ENCODE measurements around the gene TCIRG1.
"Not testable (repeated sequence)": the region's sequence is repeated elsewhere in the genome, so short reads cannot be mapped to it uniquely, and the experiment has no call there.

The TCIRG1 gene

GRCh38 chr11:68082481-68082880 lies 43.7 kb downstream of the TCIRG1 start:
- DNase-seq (ENCODE audit: low read depth in 2 of 2, low spot score in 1 of 2): no peak

DNA sequence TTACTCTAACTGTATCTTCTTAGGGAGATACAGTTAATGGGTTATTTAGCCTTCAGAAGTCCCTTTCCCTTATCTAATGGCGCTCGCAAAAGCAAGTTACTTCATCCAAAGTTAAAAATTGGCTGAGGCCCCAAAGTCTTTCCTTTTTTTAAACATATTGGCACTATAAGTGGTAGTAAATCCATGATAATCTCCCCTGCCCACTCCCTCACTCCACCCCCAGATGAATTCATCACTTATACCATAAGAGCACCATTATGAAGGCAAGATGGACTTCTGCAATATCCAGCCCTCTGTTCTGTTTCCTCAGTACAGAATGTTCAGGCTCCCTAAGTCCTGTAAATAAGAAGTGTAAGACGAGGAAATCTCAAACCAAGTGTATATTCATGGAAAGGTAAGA lies 44.7 kb downstream of the TCIRG1 start:
- DNase-seq (ENCODE audit: low read depth in 2 of 2, low spot score in 1 of 2): no peak

DNA sequence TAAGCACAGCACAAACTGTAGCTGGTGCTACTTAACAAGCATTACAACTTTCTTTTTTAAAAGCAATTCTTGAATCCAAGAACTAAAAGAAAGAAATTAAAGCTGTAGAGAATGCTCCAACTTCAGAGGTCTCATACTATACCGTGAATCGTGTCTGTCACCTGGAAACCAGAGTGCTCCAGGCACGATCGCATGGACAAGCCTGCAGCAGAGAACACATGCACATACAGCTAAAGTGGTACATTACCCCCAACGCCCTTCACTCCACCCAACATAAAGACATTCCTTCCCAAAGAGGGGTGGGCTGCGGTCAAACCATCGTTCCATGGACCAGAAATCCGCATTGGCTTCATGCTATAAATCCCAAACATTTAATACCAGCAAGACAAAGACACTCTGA lies 50.9 kb downstream of the TCIRG1 start:
- DNase-seq (ENCODE audit: low read depth in 2 of 2, low spot score in 1 of 2): no peak

GRCh38 chr11:68090287-68090686 lies 51.5 kb downstream of the TCIRG1 start:
- DNase-seq (ENCODE audit: low read depth in 2 of 2, low spot score in 1 of 2): no peak

GRCh38 chr11:68090706-68091105 lies 51.9 kb downstream of the TCIRG1 start:
- no peak for DNase-seq (ENCODE audit: low read depth in 2 of 2, low spot score in 1 of 2)

DNA sequence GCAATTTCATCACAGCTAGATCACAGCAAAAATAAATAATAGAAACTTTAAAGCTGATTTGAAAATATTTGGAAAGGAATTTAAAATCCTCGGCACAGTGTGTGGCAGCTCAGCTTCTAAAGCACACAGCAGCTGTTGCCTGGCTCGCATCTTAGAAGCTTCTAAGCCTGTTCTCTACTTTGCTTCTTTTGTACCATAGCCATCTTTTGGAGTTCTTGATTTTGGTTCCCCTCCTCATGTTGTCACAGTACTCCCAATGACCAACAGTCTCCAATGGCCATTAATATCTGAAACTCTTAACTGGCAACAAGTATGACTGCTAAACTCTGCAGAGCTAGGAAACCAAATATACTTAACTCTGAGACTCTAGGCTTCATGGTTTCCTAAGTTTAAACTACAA lies 53.6 kb downstream of the TCIRG1 start:
- no peak for DNase-seq (ENCODE audit: low read depth in 2 of 2, low spot score in 1 of 2)

GRCh38 chr11:68092946-68093345 lies 54.1 kb downstream of the TCIRG1 start:
- not testable (repeated sequence) for DNase-seq (ENCODE audit: low read depth in 2 of 2, low spot score in 1 of 2)

- no peak for DNase-seq (ENCODE audit: low read depth in 2 of 2, low spot score in 1 of 2)
These were observed 54.7 kb downstream of the TCIRG1 start for GRCh38 chr11:68093565-68093964.

- DNase-seq (ENCODE audit: low read depth in 2 of 2, low spot score in 1 of 2): no peak
These were observed 58.1 kb downstream of the TCIRG1 start for GRCh38 chr11:68096962-68097361.

- DNase-seq (ENCODE audit: low read depth in 2 of 2, low spot score in 1 of 2): no peak
These were observed 60.2 kb downstream of the TCIRG1 start for GRCh38 chr11:68099057-68099456.

- no peak for DNase-seq (ENCODE audit: low read depth in 2 of 2, low spot score in 1 of 2)
These were observed 60.9 kb downstream of the TCIRG1 start for GRCh38 chr11:68099474-68100405.

Measured in stimulated activated CD8-positive, alpha-beta memory T cell treated with anti-CD3 and anti-CD28 coated beads, Interleukin-4, amount 100 ng/mL, for 1 hour (primary cell).